PFSK-1 (cell line): ENCODE results near the gene RHBDF1.

Experiments used
- POLR2AphosphoS5 ChIP-seq: IDR thresholded peaks from 2 replicates; pipeline ENCODE4 v1.6.1; 2012; ENCODE audit warnings: low read depth, mild to moderate bottlenecking, control low read depth, low read length, moderate library complexity
- SIN3A ChIP-seq: IDR thresholded peaks from 2 replicates; pipeline ENCODE4 v1.6.1; 2012; ENCODE audit warnings: mild to moderate bottlenecking, low read length, moderate library complexity, borderline replicate concordance; ENCODE audit not compliant: insufficient read depth

- TF ChIP-seq SIN3A (no peak), POLR2AphosphoS5 (no peak)
Observed at GRCh38 chr16:34648-34987, 37.8 kb downstream of the RHBDF1 start.
